GM19099 (cell line): ENCODE data around the gene KCNQ1.

ENCODE experiments used
- POLR2A ChIP-seq: IDR thresholded peaks from 3 replicates; pipeline ENCODE4 v1.6.1; 2011; ENCODE audit warnings: low read depth; ENCODE audit not compliant: insufficient read length; ENCODE audit errors: extremely low read depth

KCNQ1 gene

GRCh38 chr11:2581151-2581930, 136.5 kb downstream of the KCNQ1 start:
- no peak for TF ChIP-seq POLR2A

GRCh38 chr11:2581931-2582350, 137.1 kb downstream of the KCNQ1 start:
- TF ChIP-seq POLR2A, result no peak

GRCh38 chr11:2582351-2582945, 137.6 kb downstream of the KCNQ1 start:
- no peak for TF ChIP-seq POLR2A

- no peak for TF ChIP-seq POLR2A
Observed at GRCh38 chr11:2582946-2583604, 138.3 kb downstream of the KCNQ1 start.

GRCh38 chr11:2583605-2583958, 138.8 kb downstream of the KCNQ1 start:
- TF ChIP-seq POLR2A, result no peak

- TF ChIP-seq POLR2A, result no peak
Observed at GRCh38 chr11:2584434-2584811, 139.6 kb downstream of the KCNQ1 start.

GRCh38 chr11:2584812-2585565, 140.2 kb downstream of the KCNQ1 start:
- TF ChIP-seq POLR2A, result no peak

- TF ChIP-seq POLR2A, result no peak
Observed at GRCh38 chr11:2585566-2586086, 140.8 kb downstream of the KCNQ1 start.

- TF ChIP-seq POLR2A, result no peak
Observed at GRCh38 chr11:2586087-2586792, 141.4 kb downstream of the KCNQ1 start.

- no peak for TF ChIP-seq POLR2A
Observed at GRCh38 chr11:2586793-2587131, 142.0 kb downstream of the KCNQ1 start.

- TF ChIP-seq POLR2A, result no peak
Observed at GRCh38 chr11:2587132-2587930, 142.5 kb downstream of the KCNQ1 start.

GRCh38 chr11:2587976-2588748, 143.4 kb downstream of the KCNQ1 start:
- TF ChIP-seq POLR2A, result no peak

GRCh38 chr11:2588809-2589537, 144.2 kb downstream of the KCNQ1 start:
- no peak for TF ChIP-seq POLR2A

- no peak for TF ChIP-seq POLR2A
Observed at GRCh38 chr11:2589538-2589934, 144.7 kb downstream of the KCNQ1 start.
